ENCODE measurements around the gene CDH23. TPM values are rescaled to one million over a fixed set of nuclear protein-coding genes. Genes with fewer than 3 reads are reported as not detected.

Gene CDH23
- total RNA-seq, 2 donors from 2014 or later, result 4.7 to 8.0 TPM

DNA sequence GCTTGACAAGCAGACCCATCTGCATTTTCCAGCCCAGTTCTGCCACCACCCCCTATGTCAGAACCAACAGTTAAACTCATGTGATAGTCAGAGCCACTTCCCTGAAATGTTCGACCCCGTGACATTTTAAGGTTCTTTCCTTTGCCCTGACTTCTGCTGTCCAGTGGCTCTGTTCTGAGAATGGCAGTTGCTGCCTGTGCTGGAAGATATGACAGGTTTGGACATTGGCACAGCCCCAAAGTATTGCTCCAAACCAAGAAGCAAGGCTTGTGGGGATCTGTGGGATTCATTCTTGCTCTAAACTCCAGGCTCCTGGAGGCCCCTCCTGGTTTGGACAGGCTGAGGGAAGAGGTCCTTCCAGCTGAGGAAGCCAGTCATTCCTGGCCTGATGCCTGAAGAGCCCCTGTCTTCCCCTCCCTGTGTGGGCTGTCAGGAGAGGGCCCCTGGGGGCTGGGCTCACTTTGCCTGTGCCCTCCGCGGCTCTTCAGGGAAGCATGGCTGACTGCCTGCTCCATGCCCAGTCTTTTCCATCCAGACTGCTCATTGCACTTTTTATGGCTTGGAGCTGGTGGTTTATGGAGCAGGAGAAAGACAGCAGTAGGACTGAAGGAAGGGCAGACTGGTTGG is 138.0 kb downstream of the CDH23 start:
- DNase-seq (no peak), ATAC-seq (peak in 1 of 2 donors; percentile 28)
- intact Hi-C loops (cut with DNase I), result no loop called here

- ATAC-seq (no peak), DNase-seq (no peak)
- intact Hi-C loops (cut with DNase I), result no loop called here
Observed at GRCh38 chr10:71536332-71536731, 139.6 kb downstream of the CDH23 start.

DNA sequence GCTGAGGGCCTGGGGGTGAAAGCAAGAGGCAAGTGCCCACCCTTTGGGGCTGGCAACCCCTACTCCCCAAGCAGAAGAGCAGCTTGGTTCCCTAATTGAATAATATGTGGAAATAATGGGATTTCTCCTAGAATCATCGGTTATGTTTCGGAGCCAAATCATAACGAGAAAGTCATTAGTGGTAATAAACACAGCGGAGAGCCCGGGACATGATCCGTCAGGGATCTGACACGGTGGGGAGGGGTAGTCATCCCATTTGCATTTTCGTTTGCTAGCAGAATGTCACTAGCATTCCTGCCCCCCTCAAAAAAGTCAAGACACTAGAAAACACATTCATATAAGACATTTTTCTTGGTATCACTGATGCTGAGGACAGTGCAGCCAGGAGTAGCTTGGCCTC is 140.4 kb downstream of the CDH23 start:
- DNase-seq, result no peak
- intact Hi-C loops (cut with DNase I), result no loop called here
- ATAC-seq, result no peak

DNA sequence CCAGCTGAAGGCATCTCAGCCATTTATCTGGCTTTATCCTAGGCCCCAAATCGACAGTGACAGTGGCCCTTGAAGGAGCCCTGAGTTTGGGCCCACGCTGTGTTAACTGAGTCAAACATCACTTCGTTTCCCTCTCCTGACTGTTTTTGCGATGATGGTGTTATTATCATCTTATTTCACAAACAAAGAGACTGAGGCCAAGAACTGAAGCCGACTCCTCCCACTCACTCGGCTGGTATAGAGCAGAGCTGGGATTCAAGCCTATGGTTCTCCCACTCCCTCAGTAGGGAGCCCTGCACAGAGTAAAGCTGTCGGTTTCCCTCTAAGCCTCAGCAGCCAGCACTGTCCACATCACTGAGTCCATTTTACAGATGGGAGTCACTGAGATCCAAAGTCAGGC is 141.0 kb downstream of the CDH23 start:
- intact Hi-C loops (cut with DNase I), result no loop called here
- DNase-seq, result no peak
- ATAC-seq, result no peak

DNA sequence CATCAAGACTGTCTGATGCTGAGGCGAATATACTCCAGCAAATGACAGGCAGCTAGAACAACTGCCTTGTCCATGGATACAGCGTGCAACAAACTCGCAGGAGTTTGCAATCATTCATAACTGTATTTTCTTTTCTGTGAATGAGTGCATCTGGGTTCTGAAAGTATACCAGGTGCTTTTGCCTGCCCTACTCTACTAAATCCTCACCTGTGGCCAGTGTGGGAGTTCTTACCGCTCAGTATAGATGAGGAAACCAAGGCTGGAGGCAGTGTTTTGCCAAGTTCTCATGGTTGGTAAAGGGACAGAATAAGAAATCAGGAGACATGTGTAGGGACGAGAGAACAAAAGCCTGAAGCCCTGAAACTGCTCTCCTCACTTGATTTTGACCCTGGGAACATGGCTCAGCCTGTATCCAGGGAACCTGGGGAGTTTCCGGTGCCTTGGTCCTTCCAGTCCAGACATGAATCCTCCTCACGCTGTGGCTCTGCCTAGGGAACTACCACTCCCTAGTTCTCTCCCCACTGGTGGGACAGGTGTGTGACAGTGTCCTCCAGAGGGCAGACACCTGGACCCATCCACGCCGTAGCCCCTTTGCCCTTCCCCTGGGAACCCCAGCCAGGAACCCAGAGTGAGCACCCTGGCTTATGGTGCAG is 142.0 kb downstream of the CDH23 start:
- DNase-seq (no peak), ATAC-seq (no peak)
- intact Hi-C loops (cut with DNase I), result no loop called here

DNA sequence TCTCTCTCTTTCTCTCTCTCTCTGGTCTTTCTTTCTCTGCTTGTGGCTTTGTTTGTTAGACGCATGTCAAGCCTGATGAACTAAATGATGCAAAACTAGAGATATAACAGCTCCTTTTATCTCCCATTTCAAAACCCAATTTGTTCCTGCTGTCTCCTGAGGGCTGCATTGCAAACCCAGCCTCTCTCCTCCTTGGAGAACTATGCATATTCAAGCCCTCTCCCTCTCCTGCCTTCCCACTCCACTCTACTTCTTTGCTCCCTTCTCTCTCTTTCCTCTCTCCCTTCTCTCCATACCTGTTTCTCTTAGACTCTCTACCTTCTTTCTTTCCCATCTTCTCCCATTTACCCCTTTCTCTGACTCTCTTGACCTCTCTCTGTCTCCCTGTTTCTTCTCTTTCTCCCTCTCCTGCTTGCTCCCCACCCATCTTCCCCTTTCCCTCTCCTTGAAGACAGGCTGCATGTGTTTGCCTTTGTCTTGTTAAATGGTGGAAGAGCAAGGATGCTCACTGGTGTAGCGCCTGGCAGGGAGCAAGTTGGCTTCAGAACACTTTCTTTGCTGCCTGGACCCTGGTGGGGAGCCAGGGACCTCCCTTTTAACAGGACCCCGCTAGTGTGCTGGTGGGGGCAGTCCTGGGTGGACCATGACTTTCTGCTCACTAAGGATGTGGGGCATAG is 142.9 kb downstream of the CDH23 start:
- DNase-seq (no peak), ATAC-seq (no peak)
- intact Hi-C loops (cut with DNase I), result no loop called here

GRCh38 chr10:71542478-71542877 is 145.8 kb downstream of the CDH23 start:
- ATAC-seq (no peak), DNase-seq (no peak)
- intact Hi-C loops (cut with DNase I), result no loop called here

DNA sequence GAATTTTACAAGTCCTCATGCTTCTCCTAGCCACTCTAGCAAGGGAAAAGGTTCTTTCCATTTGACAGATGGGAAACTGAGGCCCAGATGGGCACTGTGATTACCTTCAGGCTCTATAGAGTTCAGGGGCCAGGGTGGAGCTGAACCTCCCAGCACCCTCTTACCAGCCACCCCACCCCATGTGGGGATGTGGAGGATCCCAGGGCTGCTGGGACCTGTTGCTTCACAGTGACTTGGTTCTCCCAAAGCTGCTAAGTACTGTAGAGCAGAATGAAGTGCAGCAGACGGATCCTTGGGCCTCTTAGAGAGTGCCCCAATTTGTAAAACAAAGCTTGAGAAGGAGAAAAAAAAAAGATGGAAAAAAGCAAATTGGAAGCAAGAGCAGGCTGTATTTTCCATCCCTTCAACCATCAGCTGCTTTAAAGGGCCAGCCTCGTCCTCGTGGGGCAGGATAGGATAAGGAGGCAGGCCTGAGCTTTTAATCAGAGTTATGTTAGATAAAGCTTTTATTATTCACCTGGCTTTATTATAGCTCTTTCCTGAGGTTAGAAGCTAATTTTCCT is 147.0 kb downstream of the CDH23 start:
- ATAC-seq (no peak), DNase-seq (no peak)
- intact Hi-C loops (cut with DNase I), result no loop called here

DNA sequence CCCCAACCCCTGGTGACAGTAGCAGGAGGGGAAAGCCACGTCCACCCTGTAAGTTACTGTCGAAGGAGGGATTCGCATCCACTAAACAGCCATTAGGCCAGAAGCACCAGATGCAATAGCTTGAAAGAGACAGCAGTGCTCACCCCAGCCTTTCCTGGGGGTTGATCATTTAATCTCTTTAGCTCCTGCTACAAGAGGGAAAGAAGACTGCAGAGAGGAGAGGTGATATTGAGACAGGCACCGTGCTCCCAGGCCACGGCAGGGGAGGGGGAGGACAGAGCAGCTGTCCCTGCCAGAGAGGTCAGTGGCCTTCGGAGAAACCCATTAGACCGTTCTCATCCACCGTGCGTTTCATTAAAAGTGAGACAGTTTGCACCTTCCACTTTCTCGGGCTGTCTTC is 148.3 kb downstream of the CDH23 start:
- intact Hi-C loops (cut with DNase I), result no loop called here
- DNase-seq (no peak), ATAC-seq (no peak)

GRCh38 chr10:71546220-71546619 is 149.5 kb downstream of the CDH23 start:
- ATAC-seq (no peak), DNase-seq (no peak)
- intact Hi-C loops (cut with DNase I), result no loop called here

- intact Hi-C loops (cut with DNase I), result no loop called here
- ATAC-seq, result no peak
- no peak for DNase-seq
Observed at GRCh38 chr10:71547312-71547711, 150.6 kb downstream of the CDH23 start.

- ATAC-seq (peak; percentile 90 to 96), DNase-seq (peak; percentile 80)
- intact Hi-C loops (cut with DNase I), result no loop called here
Observed at GRCh38 chr10:71547876-71548846, 151.4 kb downstream of the CDH23 start.

- ATAC-seq, result no peak
- DNase-seq, result no peak
- intact Hi-C loops (cut with DNase I), result no loop called here
Observed at GRCh38 chr10:71549766-71550533, 153.2 kb downstream of the CDH23 start.

DNA sequence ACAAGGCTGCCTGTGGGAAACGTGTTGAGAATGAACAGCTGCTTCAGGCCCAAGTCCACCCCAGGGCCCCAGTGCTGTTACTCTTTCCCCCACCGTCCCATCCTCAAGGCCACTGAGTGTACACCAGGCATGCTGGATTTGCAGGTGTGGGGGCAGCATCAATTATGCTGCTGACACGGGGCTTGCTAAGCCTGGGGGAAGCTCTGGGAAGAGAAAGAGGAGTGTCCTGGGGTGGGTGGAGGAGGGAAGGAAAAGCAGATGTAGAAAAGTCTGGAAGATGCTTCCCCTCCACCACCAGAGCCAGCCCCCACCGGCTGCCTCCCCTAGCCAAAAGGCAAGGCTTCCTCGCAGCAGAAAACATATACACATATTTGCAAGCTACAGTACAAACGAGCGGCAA is 153.9 kb downstream of the CDH23 start:
- no peak for DNase-seq
- intact Hi-C loops (cut with DNase I), result no loop called here

GRCh38 chr10:71551970-71552369 is 155.2 kb downstream of the CDH23 start:
- intact Hi-C loops (cut with DNase I), result no loop called here
- no peak for ATAC-seq
- DNase-seq, result no peak

More for the DNA sequence above, 153.9 kb downstream of the CDH23 start:
- no peak for ATAC-seq

DNA sequence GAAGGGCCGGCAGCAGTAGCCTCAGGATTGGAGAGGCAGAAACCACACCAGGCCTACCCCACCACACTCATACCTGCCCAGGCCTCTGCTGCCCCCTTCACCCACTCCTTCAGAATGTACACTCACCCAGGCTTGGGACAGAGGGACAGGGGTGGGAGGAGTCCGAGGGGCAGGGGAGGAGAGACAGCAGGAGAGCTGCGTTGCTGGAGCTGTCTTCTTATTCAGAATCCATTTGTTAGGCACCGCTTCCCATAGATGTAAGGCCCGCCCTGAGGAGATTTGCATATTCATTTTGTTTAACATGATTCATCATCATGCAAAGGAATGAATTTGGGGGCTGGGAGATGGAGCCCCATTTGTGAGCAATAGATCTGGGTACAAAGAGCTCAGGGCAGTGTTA is 156.7 kb downstream of the CDH23 start:
- no peak for DNase-seq
- ATAC-seq, result no peak
- intact Hi-C loops (cut with DNase I), result no loop called here

DNA sequence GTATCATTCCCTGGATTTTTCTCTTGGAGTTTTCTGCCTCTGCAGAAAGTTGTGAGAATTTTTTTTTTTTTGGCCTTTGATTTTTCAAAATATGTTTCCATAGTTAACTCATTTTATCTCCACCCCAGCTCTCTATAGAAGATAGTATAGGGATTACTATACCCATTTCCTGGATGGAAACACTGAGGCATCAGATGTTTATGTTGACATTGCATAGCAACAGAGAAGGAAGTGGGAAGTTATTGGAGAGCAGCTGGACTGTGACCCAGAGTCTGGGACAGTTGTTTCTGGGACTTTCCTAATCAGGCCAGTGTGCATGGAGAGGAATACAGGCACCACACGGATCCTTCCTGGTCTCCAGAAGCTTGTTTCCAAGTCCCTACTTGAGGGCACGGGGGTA is 158.0 kb downstream of the CDH23 start:
- intact Hi-C loops (cut with DNase I), result no loop called here
- DNase-seq (no peak), ATAC-seq (peak in 1 of 2 donors; percentile 40)

- ATAC-seq (peak in 1 of 2 donors; percentile 63), DNase-seq (no peak)
- intact Hi-C loops (cut with DNase I), result no loop called here
Observed at GRCh38 chr10:71555087-71555723, 158.5 kb downstream of the CDH23 start.
